GM18870 (cell line): ENCODE measurements around the gene LMO7.
"Not testable (repeated sequence)": the region's sequence is repeated elsewhere in the genome, so short reads cannot be mapped to it uniquely, and the experiment has no call there.

Source experiments
- ATAC-seq: cut with Tn5 transposase; IDR thresholded peaks from one replicate; pipeline ENCODE4 v1.9.1; 2021; ENCODE audit warnings: moderate library complexity; ENCODE audit not compliant: unreplicated experiment

LMO7 gene

DNA sequence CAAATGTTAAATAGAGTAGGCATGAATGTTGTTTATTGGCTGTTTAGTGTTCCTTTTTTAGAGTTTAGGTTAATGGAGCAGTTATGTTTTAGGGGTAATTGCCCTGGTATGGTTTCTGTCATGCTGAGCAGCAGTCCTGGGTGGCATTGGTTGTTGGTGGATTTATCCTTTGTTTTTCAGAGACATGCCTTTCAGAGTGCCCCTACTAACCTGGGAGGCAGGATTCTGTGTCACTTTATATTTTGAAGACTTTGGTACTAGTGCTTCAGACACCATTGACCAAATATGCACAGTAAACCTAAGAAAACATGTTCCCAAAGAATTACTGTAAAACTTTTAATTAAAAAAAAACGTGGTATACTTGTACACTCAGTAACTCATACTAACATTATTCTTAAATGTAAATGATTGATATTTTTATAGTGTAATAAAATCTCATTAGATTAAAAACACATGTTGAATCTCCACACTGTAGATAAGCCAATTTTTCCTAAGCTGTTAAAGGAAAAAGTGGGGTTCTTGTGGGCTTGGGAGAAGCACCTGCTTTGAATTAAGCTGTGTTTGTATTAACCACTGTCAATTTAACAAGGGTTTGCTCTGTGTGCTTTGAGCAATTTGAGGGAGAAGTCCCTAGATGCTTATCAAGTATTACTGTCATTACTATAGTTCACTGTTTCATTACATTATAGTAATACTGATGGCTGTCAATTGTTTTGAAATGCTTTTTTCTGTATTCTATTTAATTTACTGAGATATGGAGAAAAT, 133.2 kb downstream of the LMO7 start:
- ATAC-seq: no peak

- no peak for ATAC-seq
Measured at GRCh38 chr13:75770164-75770563, 134.0 kb downstream of the LMO7 start.

DNA sequence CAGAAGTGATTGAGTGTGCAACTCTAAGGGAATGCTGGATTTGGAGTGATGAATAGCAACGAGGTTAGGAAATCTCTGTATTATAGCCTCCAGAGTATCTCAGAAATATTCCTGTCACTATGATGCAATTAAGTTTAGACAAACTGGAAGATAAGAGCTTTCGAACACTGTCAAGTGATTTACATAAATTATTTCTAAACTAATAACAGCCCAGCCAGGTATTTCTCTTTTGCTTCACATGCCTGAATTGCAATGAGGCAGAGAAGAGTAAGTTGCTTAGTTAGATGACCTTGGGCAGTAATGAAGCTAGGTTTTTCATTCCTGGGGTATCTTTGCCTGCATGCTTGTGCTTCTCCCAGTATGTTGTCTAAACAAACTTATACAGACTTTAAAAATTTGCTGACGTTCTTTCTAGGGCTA, 134.5 kb downstream of the LMO7 start:
- ATAC-seq: no peak

GRCh38 chr13:75771226-75771625, 135.1 kb downstream of the LMO7 start:
- no peak for ATAC-seq

DNA sequence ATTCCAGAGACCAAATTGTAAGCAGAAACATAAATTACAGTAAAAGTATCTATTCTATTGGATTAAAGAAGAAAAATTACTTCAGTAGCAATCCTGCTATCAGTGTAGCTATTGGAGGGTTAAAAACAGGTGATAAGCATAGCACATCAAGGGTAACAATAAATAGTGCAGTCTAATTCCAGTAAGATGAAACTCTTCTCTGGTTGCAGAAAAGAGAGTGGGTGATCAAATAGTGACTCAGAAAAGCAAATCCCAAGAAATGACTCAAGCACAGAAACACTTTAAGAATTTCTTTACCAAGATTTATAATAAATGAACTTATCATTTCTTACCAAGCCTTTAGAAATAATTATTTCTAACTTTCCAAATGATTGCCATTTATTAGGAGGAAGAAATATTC, 135.7 kb downstream of the LMO7 start:
- no peak for ATAC-seq

DNA sequence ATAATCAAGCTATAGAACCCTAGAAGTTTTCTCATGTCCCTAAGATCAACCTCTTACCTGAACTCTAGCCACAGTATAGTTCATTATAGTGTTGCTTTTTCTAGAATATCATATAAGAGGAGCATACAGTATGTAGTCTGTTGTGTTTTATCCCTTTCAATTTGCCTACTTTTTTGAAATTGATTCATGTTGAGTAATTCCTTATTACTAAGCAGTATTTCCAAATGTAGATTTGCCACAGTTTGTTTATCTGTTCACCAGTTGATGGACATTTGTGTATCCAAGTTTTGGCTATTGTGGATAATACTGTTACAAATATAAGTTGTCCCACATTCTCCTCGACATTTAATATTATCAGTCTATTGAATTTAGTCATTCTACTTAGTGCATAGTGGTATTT, 138.0 kb downstream of the LMO7 start:
- no peak for ATAC-seq

- ATAC-seq: no peak
Measured at GRCh38 chr13:75776550-75776949, 140.4 kb downstream of the LMO7 start.

DNA sequence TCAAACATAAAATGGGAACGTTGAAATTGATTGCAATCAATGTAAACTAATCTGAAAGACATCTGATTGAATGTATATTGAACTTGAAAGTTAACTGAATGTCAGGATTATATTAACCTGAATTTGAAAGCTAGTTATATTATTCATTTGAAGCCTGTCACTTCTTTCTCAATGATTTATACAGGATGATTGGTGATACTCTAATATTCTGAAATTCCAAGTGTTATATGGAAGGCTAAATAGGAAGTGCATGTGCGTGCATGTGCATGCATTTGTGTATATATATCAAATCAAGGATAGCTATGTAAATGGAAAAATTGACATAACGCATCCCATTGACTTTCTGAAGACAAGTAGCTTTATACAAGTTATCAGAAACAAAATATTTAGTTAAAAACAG, 143.3 kb downstream of the LMO7 start:
- ATAC-seq: no peak

DNA sequence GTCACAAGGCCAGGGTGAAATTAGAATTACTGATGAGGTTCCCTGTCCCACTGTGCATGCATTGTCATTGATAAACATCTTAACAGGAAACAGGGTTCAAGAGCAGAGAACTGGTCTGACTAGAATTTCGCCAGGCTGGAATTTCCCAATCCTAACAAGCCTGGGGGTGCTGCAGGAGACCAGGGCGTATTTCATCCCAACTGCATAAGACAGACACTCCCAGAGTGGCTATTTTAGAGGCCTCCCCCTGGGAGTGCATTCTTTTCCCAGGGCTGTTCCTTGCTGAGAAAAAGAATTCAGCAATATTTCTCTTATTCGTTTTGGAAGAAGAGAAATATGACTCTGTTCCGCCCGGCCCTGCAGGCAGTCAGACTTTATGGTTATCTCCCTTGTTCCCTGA, 144.0 kb downstream of the LMO7 start:
- not testable (repeated sequence) for ATAC-seq

DNA sequence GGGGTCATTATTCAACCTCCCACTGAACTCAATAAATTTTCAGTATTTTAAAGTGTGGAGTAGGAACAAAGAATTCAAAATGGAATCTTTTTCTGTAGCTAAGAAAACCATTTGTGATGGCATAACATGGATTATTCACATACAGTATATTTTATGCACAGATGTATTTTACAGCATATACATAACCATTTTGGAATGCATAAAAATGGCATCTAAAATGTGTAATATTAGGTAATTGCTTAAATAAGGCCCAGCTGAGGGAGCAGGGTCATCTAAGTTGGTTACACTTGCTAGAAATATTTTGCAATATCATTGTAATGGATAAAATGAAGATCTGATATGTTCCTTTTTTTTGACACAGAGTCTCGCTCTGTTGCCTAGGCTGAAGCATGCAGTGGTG, 146.9 kb downstream of the LMO7 start:
- no peak for ATAC-seq

DNA sequence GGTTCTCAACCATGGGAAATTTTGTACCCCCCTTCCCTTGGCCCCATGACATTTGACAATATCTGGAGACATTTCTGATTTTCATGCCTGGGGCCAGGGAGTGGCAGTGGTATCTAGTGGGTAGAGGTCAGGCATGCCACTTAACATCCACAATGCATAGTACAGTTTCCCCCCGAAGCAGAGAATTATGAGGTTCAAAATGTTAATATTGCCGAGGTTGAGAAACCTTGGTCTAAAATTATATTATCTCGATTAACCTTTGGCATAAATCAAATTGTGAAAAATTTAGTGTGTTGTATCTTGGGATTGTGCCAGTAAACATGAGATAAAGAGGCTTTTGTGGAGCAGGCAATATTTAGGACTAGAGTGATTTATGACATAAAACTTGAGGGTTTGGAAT, 147.9 kb downstream of the LMO7 start:
- ATAC-seq: no peak

DNA sequence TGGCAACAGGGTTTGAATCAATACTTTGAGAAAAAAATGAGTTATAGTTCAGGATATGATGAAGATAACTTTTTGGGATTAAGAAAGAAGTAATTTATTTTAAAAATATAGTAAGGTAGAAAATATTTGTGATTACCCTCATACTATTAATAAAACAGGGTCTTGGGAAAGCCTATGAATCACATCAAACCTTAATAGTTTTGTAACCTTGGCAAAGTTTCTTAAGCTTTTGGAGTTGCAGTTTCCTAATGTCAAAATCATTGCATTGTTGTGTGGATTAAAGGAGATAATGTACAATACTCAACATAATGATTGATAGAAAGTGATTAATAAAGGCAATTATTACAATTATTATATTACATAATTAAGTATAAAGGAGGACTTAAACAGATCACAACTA, 149.0 kb downstream of the LMO7 start:
- ATAC-seq: no peak

DNA sequence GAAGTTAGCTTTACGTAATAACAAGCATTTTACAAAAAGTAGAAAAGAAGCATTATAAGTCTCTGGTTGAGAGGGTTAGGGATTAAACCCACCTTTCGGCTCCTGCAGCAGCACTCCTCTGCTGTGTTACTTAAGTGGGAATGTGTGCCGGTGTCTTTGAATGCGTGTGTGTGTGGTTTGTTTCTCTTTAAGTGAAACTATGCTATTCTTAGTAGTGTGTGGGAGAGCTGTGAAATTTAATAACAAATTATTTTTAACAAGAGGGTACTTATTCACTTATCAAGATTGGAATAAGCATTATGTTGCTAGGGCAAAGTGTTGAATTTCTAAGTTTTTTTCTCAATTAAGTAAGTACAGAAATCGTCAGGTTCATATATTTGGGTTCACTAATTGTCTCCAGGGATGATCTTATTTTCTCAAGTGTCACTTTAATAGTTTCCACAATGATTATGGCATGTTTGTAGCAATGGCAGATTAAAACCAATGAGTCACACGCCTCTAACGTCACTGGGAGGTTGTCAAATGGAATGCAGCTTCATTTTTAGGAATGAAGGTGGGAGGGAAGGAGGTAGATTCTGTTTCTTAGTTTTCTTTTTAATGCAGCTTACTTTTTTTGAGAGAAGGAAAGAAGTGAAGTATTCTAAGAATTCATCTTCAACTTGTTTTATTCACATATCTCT, 151.3 kb downstream of the LMO7 start:
- no peak for ATAC-seq

GRCh38 chr13:75788481-75788981, 152.4 kb downstream of the LMO7 start:
- ATAC-seq: no peak

DNA sequence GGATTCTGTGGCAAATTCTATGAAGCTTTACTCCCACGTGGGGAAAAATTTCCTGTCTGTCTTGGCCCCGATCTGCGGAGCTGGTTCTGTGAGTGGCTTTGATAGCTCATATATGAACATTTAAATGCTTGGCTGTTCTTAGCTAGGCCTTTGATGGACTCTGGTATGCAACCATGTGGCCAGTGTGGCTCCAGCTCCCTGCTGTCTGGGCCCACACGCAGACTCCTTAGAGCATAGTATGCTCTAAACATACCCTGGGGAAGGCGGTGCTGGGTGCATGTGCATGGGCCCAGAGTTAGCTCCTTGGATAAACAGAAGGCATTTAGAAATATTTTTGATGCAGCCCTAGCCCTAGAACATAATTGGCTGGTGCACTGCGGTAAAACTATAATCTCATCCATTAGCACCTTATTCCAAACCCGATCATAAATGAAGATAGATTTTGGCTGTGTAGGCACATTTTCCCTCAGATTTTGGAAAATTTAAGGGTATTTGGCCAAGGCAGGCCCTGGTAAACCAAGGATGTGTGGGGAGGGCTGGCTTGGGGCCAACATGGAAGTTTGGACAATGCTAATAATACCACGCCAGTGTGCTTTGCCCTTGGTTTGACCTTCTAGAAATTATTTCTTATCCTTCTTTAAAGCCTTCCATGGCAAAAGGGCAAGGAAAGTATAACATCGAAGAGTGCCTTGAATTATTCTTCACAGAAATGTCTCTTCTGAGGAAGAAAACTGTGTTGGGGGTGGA, 153.5 kb downstream of the LMO7 start:
- no peak for ATAC-seq

DNA sequence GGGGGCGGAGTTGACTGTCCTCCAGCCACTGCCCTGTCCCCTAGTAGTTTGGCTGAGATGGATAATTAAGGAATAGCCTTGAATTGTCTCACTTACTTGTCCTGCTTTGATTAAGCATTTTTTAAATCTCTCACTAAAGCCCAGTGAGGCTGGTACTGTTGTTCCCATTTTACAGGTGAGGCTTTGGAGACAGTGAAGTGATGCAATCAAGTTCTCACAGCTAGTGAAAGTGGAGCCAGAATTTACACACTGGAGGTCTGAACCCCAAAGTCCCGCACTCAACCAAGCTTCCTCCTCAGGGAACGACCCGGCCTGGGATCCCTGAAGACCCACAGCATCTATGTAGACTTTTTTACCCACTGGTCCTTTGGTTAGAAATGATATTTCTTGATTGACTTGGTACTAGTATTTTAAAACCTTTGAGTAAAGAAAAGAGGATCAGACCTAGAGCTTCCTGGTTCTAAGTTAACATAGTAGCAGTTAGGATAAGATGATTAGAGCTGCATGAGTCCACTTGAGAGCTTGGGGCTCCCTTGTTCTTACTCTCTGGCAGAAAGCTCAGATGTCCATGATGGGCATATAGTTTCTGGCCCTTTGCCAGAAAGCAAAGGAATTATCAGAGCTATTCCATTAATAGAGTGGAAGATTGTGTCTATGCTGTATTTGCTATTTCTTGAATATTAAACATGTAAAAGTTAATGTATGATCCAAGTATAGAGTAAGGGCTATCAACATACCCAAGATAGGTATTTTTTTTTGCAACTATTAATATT, 154.3 kb downstream of the LMO7 start:
- no peak for ATAC-seq

GRCh38 chr13:75792526-75793187, 156.5 kb downstream of the LMO7 start:
- ATAC-seq: no peak

- not testable (repeated sequence) for ATAC-seq
Measured at GRCh38 chr13:75793188-75793567, 157.0 kb downstream of the LMO7 start.

DNA sequence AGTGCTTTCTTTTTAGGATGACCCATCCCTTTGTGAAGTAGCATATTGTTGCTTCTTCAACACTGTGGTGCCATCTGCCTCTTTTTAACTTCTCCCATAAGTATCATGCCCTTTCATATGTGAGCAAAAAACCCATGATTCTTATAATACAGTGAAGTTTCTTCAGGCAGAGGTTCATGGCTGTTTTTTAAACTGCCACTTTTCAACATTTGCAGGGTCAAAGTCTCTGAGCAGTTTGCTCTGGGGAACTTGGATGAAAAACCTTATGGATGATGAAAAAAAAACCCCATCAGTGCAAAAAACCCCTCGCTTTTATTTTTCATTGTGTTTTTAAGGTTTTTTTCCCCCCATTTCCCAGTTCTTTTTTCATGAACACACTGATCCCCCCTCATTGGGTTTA, 158.5 kb downstream of the LMO7 start:
- ATAC-seq: no peak

DNA sequence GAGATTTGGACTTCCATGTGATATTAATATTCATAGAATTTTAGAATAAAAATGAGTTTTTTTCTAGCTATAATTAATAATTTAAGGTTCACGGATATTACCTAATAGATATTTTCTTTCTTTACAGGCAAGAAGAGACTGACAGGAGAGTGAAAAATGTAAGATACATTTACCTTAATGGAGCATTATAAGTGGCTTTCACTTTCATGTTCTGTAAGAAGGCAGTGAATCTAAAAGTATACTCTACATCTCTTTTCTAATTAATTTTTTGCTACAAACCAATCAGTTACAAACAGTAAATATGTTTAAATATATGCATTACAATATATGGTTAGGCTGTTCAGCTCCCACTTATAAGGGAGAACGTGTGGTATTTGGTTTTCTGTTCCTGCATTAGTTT, 159.1 kb downstream of the LMO7 start:
- no peak for ATAC-seq

DNA sequence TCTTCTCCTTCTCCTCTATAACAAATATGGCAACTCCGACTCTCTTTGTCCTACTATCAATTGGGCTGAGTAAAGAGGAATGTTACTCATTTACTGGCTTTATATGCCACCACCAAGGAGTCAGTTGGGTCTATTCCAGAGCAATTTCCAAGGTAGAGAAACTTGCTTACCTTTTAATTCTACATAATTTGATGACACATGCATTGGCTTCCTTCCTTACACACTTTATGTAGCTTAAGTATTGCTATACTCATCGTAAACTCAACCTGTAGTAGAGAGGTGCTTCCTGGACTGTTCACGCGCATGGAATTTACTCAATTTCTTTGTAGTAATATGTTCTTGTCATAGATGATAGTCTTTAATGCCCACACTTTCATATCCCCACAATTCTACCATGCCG, 160.7 kb downstream of the LMO7 start:
- no peak for ATAC-seq
